ENCODE results near the gene PGGHG. TPM values are rescaled to one million over a fixed set of nuclear protein-coding genes. Genes with fewer than 3 reads are reported as not detected.

Gene PGGHG
- total RNA-seq, 6 experiments from 2014 or later, result 7.7 to 110 (median 13.8) TPM

GRCh38 chr11:252666-253065 is 36.3 kb upstream of the PGGHG start:
- Histone ChIP-seq H3K36me3 (peaks cover 0 to 54% (median 22%) of the 10 kb centered on the region in 4 donors), H3K9me3 (no peaks in the 10 kb centered on the region), H3K4me1 (no peaks in the 10 kb centered on the region), H3K27me3 (no peaks in the 10 kb centered on the region), H3K27ac (no peak overlapping the region), H3K4me3 (no peak overlapping the region)
- TF ChIP-seq CTCF (IDR thresholded peaks at IDR 0.05) (no peak), POLR2A (IDR thresholded peaks at IDR 0.05) (no peak)
- 60% methylated on average over 1 of the region's 8 CpGs for WGBS (ENCODE audit: insufficient coverage, low coverage, low lambda C conversion rate, missing lambda C conversion rate)
- intact Hi-C loops (cut with DNase I), result loop anchor here in 1 of 2 donors (10.0 kb wide), 1 partner anchor 112 kb away; the partner anchor contains the start of gene B4GALNT4
- ATAC-seq, result no peak
- no peak for DNase-seq

- H3K4me1 ChIP-seq, result no peaks in the 10 kb centered on the region
- H3K4me3 ChIP-seq, result no peak overlapping the region
- DNase-seq, result no peak
- TF ChIP-seq POLR2A (IDR thresholded peaks at IDR 0.05) (no peak), CTCF (IDR thresholded peaks at IDR 0.05) (no peak)
- intact Hi-C loops (cut with DNase I), result loop anchor here in 1 of 2 donors (10.0 kb wide), 1 partner anchor 111 kb away; the partner anchor contains the start of gene B4GALNT4
- 72% methylated on average over 7 of the region's 13 CpGs for WGBS (ENCODE audit: insufficient coverage, low coverage, low lambda C conversion rate, missing lambda C conversion rate)
- peaks cover 0 to 48% (median 19%) of the 10 kb centered on the region in 4 donors for H3K36me3 ChIP-seq
- H3K27ac ChIP-seq, result no peak overlapping the region
- peak in 1 of 4 donors; percentile 17 for ATAC-seq
- no peaks in the 10 kb centered on the region for H3K27me3 ChIP-seq
- no peaks in the 10 kb centered on the region for H3K9me3 ChIP-seq
Observed at GRCh38 chr11:253160-253885, 35.6 kb upstream of the PGGHG start.

- no peak for TF ChIP-seq CTCF (IDR thresholded peaks at IDR 0.05)
- no peak for TF ChIP-seq POLR2A (IDR thresholded peaks at IDR 0.05)
- Histone ChIP-seq H3K9me3 (no peaks in the 10 kb centered on the region), H3K4me3 (no peak overlapping the region), H3K36me3 (peaks cover 0 to 42% (median 17%) of the 10 kb centered on the region in 4 donors), H3K27me3 (no peaks in the 10 kb centered on the region), H3K4me1 (no peaks in the 10 kb centered on the region), H3K27ac (no peak overlapping the region)
- DNase-seq (no peak), ATAC-seq (peak in 1 of 4 donors; percentile 9)
- 93% methylated on average over 4 of the region's 5 CpGs for WGBS (ENCODE audit: insufficient coverage, low coverage, low lambda C conversion rate, missing lambda C conversion rate)
- intact Hi-C loops (cut with DNase I), result loop anchor here in 1 of 2 donors (10.0 kb wide), 1 partner anchor 111 kb away; the partner anchor contains the start of gene B4GALNT4
Observed at GRCh38 chr11:253886-254270, 35.0 kb upstream of the PGGHG start.

GRCh38 chr11:255176-255575 is 33.8 kb upstream of the PGGHG start:
- TF ChIP-seq POLR2A (IDR thresholded peaks at IDR 0.05) (no peak), CTCF (IDR thresholded peaks at IDR 0.05) (no peak)
- WGBS (ENCODE audit: insufficient coverage, low coverage, low lambda C conversion rate, missing lambda C conversion rate), result 50% methylated on average over 3 of the region's 3 CpGs
- Histone ChIP-seq H3K9me3 (no peaks in the 10 kb centered on the region), H3K4me1 (no peaks in the 10 kb centered on the region), H3K36me3 (peaks cover 0 to 32% (median 15%) of the 10 kb centered on the region in 4 donors), H3K27me3 (no peaks in the 10 kb centered on the region), H3K27ac (no peak overlapping the region), H3K4me3 (no peak overlapping the region)
- no peak for DNase-seq
- ATAC-seq, result no peak
- intact Hi-C loops (cut with DNase I), result loop anchor here in 1 of 2 donors (10.0 kb wide), 1 partner anchor 110 kb away; the partner anchor contains the start of gene B4GALNT4

All from right lobe of liver (tissue), 6 donors.